GM23338 (cell line): ENCODE data around the gene C20orf204.

ENCODE experiments used
- CREB1 ChIP-seq: fragments of 250-450 bp; sonication (Bioruptor Pico); IDR thresholded peaks from 2 replicates; pipeline ENCODE4 v1.5.0; 2020; ENCODE audit warnings: low read depth, mild to moderate bottlenecking, moderate library complexity
- EZH2 ChIP-seq: fragments of 200-600 bp; sonication (generic); IDR thresholded peaks from one replicate; pipeline ENCODE4 v1.8.0; 2017; ENCODE audit warnings: antibody characterized with exemption, mild to moderate bottlenecking, low read depth; ENCODE audit not compliant: unreplicated experiment
- EZH2phosphoT487 ChIP-seq: fragments of 200-600 bp; sonication (generic); IDR thresholded peaks from one replicate; pipeline ENCODE4 v1.8.1; 2018; ENCODE audit warnings: antibody characterized with exemption; ENCODE audit not compliant: unreplicated experiment
- POLR2AphosphoS5 ChIP-seq: IDR thresholded peaks from 2 replicates; pipeline ENCODE4 v1.6.1; 2016; ENCODE audit warnings: antibody characterized with exemption, low read depth
- TF ChIP-seq, protein P1 (sequence below), 2 experiments: fragments of 200-600 bp in 1 of 2; sonication (generic) in 1 of 2; conservative IDR thresholded peaks; 2 replicates each; pipeline versions ENCODE4 v1.5.1 to v1.6.1; 2016 to 2017; ENCODE audit warnings: antibody characterized with exemption in 2 of 2, low read depth in 2 of 2, mild to moderate bottlenecking in 2 of 2, moderate library complexity in 1 of 2

DNA sequence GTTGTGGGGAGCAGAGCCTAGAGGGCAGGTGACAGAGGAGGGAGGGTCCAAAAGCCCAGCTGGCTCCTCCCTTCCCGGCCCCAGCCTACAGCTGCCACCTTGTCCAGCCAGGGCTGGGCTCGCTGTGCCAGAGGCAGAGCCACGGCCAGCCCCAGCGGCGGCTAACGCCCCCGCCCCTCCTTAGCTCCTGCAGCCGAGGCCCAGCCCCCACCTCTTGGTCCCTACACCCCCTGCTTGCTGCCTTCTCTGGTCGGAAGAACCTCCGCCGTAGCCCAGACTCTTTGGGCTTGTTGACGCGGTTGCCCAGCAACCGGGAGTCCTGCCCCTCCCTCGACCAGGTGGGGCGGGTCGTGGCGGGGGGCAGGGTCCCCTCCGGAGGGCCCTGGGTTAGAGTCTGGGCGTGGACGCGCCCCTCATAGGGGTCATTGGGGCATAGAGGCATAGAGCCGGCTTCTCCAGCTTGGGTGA lies 48.7 kb downstream of the C20orf204 start:
- TF ChIP-seq CREB1 (CRISPR knock-in tag), result no peak
- TF ChIP-seq EZH2, result peak; percentile 5
- TF ChIP-seq, protein P1, sequence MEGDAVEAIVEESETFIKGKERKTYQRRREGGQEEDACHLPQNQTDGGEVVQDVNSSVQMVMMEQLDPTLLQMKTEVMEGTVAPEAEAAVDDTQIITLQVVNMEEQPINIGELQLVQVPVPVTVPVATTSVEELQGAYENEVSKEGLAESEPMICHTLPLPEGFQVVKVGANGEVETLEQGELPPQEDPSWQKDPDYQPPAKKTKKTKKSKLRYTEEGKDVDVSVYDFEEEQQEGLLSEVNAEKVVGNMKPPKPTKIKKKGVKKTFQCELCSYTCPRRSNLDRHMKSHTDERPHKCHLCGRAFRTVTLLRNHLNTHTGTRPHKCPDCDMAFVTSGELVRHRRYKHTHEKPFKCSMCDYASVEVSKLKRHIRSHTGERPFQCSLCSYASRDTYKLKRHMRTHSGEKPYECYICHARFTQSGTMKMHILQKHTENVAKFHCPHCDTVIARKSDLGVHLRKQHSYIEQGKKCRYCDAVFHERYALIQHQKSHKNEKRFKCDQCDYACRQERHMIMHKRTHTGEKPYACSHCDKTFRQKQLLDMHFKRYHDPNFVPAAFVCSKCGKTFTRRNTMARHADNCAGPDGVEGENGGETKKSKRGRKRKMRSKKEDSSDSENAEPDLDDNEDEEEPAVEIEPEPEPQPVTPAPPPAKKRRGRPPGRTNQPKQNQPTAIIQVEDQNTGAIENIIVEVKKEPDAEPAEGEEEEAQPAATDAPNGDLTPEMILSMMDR (conservative IDR thresholded peaks at IDR 0.05; ENCODE audit: low read depth in 2 of 2), result no peak
- TF ChIP-seq POLR2AphosphoS5, result no peak
- no peak for TF ChIP-seq EZH2phosphoT487
